T-helper 2 cell treated with Interferon-gamma antibody and Interleukin-4, amounts not matched to agents 5 μg/mL and 100 μg/mL, for 36 hours (primary cell): ENCODE results near the gene GRK1.
"Not testable (repeated sequence)": the region's sequence is repeated elsewhere in the genome, so short reads cannot be mapped to it uniquely, and the experiment has no call there.

Experiments used
- DNase-seq: peaks from one replicate; pipeline ENCODE4 v3.0.0; 2021; ENCODE audit warnings: low spot score
- H3K27ac Mint-ChIP-seq: one replicate; pipeline ENCODE4 v1.8.0; 2021; ENCODE audit warnings: mild to moderate bottlenecking, mixed read lengths
- H3K27me3 Mint-ChIP-seq: one replicate; pipeline ENCODE4 v1.8.0; 2021; ENCODE audit warnings: low read depth, mixed read lengths
- H3K36me3 Mint-ChIP-seq: one replicate; pipeline ENCODE4 v1.8.0; 2021; ENCODE audit warnings: low read depth, mixed read lengths
- H3K4me1 Mint-ChIP-seq: one replicate; pipeline ENCODE4 v1.8.0; 2021; ENCODE audit warnings: low read depth, mixed read lengths
- H3K4me3 Mint-ChIP-seq: one replicate; pipeline ENCODE4 v1.8.0; 2022; ENCODE audit warnings: mild to moderate bottlenecking, moderate library complexity, mixed read lengths
- H3K9me3 Mint-ChIP-seq: one replicate; pipeline ENCODE4 v1.8.0; 2021; ENCODE audit warnings: mixed read lengths

The GRK1 gene

DNA sequence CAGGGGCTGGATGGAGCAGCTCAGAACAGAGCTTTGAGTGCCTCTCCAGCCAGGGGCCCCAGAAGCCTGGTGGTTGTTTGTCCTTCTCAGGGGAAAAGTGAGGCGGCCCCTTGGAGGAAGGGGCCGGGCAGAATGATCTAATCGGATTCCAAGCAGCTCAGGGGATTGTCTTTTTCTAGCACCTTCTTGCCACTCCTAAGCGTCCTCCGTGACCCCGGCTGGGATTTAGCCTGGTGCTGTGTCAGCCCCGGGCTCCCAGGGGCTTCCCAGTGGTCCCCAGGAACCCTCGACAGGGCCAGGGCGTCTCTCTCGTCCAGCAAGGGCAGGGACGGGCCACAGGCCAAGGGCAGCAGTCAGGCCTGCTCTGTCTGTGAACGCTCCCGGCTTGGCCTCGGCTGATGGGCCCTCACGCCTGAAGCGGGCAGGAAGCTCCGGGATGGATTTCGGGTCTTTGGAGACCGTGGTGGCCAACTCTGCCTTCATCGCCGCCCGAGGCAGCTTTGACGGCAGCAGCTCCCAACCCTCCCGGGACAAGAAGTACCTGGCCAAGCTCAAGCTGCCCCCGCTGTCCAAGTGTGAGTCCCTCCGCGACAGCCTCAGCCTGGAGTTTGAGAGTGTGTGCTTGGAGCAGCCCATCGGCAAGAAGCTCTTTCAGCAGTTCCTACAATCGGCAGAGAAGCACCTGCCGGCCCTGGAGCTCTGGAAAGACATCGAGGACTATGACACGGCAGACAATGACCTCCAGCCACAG is at the start of gene GRK1:
TSS of gene GRK1 (plus strand) at position 269 of the 751 bp plus-strand sequence. CDS start at position 437, 168 bp downstream.
- no peaks in the 10 kb centered on the region for H3K36me3 Mint-ChIP-seq
- peaks cover 1% of the 10 kb centered on the region for H3K9me3 Mint-ChIP-seq
- H3K27me3 Mint-ChIP-seq = no peaks in the 10 kb centered on the region
- H3K4me3 Mint-ChIP-seq = no peak within 1 kb of the TSS
- DNase-seq = no peak
- H3K4me1 Mint-ChIP-seq = peaks cover 2% of the 10 kb centered on the region
- no peak within 1 kb of the TSS for H3K27ac Mint-ChIP-seq

DNA sequence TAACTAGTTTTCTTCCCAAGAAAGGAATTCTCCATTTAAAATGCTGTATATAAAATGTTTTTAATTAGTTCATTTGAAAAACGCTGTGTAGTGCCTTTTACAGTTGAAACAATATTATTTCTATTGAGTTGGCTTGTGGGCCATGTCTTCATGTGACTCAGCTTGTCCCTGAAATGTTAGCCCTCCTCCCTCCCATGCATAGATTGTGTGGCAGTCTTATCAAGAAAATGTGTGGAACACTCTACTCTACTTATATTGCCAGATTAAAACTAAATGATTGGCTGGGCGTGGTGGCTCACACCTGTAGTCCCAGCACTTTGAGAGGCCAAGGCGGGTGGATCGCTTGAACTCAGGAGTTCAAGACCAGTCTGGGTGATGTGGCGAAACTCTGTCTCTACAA is 49.1 kb upstream of the GRK1 start:
- Mint-ChIP-seq H3K4me3 (no peak overlapping the region), H3K4me1 (no peaks in the 10 kb centered on the region), H3K27ac (no peak overlapping the region), H3K27me3 (no peaks in the 10 kb centered on the region), H3K9me3 (no peaks in the 10 kb centered on the region), H3K36me3 (peaks cover 14% of the 10 kb centered on the region)
- no peak for DNase-seq

DNA sequence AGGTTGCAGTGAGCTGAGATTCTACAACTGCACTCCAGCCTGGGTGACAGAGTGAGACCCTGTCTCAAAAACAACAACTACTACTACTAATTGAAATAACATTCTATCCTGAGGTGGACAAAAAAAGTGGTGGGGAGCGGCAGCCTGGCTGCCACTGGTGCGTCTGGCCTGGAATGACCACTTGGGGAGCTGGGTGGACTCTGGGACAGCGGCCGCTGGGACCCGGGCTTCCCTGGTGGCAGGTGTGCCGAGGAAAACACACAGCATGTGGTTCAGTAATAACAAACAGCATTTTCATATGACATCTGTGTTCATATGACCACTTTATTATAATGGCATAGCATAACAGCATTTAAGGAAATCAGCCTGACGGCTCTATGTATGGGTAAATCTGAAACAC is 48.6 kb upstream of the GRK1 start:
- no peak for DNase-seq
- H3K27ac Mint-ChIP-seq = no peak overlapping the region
- no peaks in the 10 kb centered on the region for H3K27me3 Mint-ChIP-seq
- H3K9me3 Mint-ChIP-seq = no peaks in the 10 kb centered on the region
- peaks cover 14% of the 10 kb centered on the region for H3K36me3 Mint-ChIP-seq
- H3K4me3 Mint-ChIP-seq = no peak overlapping the region
- H3K4me1 Mint-ChIP-seq = no peaks in the 10 kb centered on the region

DNA sequence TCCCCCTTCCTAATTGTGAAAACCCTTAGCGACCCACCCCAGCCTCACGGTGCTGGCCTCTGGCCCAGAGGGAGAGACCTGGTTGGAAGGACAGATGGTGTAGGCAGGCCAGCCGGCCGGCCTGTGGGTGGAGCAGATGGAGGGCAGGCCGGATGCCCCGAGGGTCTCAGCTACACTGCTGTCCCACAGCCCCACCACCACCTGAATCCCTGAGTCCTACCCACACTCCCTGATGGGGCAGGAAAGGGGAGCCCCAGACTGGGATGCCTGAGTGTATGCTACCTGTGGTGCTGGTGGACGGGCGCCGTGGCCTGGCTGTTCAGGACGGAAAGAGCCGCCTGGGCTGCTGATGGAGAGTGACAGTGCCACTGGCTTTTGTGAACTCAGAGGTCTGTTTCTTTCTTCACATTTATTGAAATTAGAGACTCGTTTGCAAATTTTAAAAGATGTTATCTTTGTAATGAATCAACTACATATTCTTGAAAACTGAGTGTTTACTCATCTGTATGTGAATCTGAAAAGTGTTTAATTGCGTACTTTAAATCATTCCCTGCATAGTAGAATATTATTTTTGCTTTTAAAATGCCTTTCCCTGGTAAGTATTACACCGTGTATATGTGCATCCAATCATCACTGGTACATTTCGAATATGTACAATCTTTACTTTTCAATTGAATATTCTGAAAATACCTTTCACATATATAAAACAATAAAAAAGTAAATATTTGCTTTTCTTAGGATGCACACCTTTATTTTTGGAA is 46.8 kb upstream of the GRK1 start:
- H3K4me3 Mint-ChIP-seq = no peak overlapping the region
- no peaks in the 10 kb centered on the region for H3K27me3 Mint-ChIP-seq
- no peak for DNase-seq
- H3K9me3 Mint-ChIP-seq = no peaks in the 10 kb centered on the region
- H3K36me3 Mint-ChIP-seq = peaks cover 25% of the 10 kb centered on the region
- H3K4me1 Mint-ChIP-seq = no peaks in the 10 kb centered on the region
- H3K27ac Mint-ChIP-seq = no peak overlapping the region

DNA sequence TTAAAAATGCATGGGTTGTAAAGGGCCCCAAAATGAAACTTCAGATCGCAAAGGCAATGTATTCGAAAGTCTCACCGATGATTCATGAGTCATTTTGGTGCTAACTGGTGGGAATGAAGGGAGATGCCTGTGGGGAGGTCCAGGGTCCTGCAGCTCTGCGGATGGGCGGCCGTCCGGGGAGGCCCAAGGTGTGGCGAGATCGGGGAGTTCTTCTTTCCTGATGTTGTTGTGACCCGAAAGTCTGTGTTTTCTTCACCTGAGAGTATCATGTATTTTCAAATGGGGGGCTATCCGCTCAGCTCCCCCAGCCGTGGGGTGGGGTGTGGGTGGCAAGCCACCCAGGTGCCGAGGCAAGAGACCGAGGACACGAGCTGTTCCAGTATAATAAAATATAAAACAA is 46.0 kb upstream of the GRK1 start:
- no peak overlapping the region for H3K4me3 Mint-ChIP-seq
- H3K27me3 Mint-ChIP-seq = no peaks in the 10 kb centered on the region
- H3K27ac Mint-ChIP-seq = no peak overlapping the region
- no peaks in the 10 kb centered on the region for H3K4me1 Mint-ChIP-seq
- DNase-seq = no peak
- H3K36me3 Mint-ChIP-seq = peaks cover 28% of the 10 kb centered on the region
- H3K9me3 Mint-ChIP-seq = no peaks in the 10 kb centered on the region

DNA sequence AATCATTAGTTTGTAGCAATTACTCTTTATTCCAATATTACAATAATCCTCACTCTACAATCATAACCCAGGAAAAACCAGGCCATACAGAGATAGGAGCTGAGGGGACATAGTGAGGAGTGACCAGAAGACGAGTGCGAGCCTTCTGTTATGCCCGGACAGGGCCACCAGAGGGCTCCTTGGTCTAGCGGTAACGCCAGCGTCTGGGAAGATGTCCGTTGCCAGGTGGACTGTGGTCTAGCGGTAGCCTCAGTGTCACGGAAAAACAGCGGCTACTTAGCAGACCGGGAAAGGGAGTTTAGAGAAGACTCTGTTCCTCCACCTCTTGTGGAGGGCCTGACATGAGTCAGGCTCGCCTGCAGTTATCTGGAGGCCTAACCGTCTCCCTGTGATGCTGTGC is 45.5 kb upstream of the GRK1 start:
- peaks cover 32% of the 10 kb centered on the region for H3K36me3 Mint-ChIP-seq
- DNase-seq, H3K27ac Mint-ChIP-seq, H3K9me3 Mint-ChIP-seq, H3K27me3 Mint-ChIP-seq, H3K4me3 Mint-ChIP-seq, H3K4me1 Mint-ChIP-seq: not testable (repeated sequence)

DNA sequence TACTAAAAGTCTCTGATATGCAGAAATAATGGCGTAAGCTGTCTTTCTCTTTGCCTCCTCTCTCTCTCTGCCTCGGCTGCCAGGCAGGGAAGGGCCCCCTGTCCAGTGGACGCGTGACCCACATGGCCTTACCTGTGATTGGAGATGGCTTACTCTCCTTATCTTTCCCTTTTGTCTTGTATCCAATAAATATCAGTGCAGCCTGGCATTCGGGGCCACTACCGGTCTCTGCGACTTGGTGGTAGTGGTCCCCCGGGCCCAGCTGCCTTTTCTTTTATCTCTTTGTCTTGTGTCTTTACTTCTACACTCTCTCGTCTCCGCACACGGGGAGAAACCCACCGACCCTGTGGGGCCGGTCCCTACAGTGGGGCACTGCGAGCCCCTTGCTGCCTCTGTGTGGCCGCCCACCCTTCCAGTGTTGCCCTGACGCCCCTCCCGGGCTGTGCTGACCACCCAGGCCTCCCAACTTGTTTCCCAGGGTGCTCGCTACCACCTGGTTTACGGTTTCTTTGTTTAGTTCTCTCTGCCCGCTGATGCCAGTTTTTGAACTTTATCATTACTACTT is 45.0 kb upstream of the GRK1 start:
- not testable (repeated sequence) for H3K9me3 Mint-ChIP-seq, H3K27me3 Mint-ChIP-seq, DNase-seq, H3K4me3 Mint-ChIP-seq, H3K4me1 Mint-ChIP-seq, H3K27ac Mint-ChIP-seq
- peaks cover 36% of the 10 kb centered on the region for H3K36me3 Mint-ChIP-seq

DNA sequence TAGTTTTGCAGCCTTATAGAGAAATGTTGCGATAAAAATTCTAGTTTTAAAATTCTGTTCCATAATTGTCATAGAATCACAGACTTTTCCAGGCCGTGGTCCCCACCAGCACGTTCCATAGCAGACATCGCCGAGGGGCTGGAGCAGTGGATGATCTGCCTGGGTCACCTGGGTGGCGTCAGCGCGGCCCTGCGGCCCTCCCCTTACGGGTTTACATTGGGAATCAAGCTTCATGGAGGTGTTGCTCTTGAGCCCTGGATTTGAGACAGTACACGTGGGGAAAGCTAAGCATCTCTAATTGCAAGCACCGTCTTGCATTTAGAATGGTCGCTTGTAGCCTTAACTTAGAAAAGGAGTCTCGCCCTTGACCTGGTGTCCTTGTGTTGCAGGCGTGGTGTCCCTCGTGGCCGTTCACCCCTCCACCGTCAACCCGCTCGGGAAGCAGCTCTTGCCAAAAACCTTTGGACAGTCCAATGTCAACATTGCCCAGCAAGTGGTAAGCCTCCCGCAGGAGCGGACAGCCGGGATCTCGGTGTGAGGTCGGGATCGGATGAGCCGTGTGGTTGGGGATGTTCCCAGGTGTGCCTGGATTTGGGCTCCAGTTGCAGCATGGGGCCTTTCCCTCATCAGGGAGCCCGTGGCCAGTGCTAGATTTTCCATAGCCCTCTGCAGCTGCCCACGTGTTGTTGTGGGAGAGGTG is 44.1 kb upstream of the GRK1 start:
- Mint-ChIP-seq H3K4me1 (peaks cover 2% of the 10 kb centered on the region), H3K36me3 (peaks cover 40% of the 10 kb centered on the region), H3K4me3 (no peak overlapping the region), H3K27ac (no peak overlapping the region), H3K9me3 (no peaks in the 10 kb centered on the region), H3K27me3 (no peaks in the 10 kb centered on the region)
- DNase-seq = no peak

DNA sequence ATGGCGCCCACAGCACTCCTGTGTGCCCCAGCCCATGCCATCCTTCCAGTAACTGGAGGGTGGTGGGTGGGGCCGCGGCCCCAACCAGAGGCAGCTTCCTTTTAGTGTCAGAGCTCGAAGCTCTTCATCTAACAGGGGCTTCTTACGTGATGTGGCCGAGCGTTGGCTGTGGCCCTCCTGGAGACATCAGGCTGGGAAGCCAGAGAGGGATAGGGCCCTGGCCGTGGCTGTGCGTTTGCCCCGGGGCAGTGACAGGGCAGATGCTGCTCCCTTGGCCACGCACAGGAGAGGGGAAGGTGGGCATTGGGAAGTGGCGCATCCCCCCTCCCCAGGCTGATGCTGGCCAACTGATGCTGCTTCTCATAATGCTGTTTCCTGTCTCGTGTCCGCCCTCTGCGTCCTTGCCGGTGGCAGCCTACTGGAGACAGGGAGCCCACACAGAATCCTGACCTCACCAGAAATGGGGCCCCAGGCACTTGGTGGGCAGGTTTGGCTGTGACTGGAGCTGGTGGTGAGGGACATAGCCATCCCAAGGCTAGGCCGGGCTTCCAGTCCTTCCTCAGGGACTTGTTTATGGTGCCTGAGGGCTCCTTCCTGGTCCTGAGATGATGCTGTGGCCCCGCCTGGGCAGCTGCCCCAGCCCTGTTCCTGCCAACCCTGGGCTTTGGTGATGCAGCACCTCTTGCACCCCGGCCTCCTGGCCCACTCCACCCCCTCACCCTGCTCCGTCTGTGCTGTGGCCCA is 43.4 kb upstream of the GRK1 start:
- Mint-ChIP-seq H3K9me3 (no peaks in the 10 kb centered on the region), H3K4me1 (peaks cover 2% of the 10 kb centered on the region), H3K36me3 (peaks cover 40% of the 10 kb centered on the region), H3K27ac (no peak overlapping the region), H3K27me3 (no peaks in the 10 kb centered on the region), H3K4me3 (no peak overlapping the region)
- no peak for DNase-seq

DNA sequence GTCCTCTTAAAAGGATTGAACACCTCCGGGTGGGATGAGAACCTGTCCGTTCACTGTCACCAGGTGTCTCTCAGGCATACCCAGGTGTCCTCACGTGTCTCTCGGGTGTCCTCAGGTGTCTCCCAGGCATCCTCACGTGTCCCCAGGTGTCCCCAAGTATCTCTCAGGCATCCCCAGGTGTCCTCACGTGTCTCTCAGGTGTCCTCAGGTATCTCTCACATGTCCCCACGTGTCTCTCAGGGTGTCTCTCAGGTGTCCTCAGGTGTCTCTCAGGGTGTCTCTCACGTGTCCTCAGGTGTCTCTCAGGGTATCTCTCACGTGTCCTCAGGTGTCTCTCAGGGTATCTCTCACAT is 42.8 kb upstream of the GRK1 start:
- Mint-ChIP-seq H3K4me3 (no peak overlapping the region), H3K4me1 (peaks cover 2% of the 10 kb centered on the region), H3K36me3 (peaks cover 40% of the 10 kb centered on the region), H3K27me3 (no peaks in the 10 kb centered on the region), H3K27ac (no peak overlapping the region), H3K9me3 (no peaks in the 10 kb centered on the region)
- no peak for DNase-seq

DNA sequence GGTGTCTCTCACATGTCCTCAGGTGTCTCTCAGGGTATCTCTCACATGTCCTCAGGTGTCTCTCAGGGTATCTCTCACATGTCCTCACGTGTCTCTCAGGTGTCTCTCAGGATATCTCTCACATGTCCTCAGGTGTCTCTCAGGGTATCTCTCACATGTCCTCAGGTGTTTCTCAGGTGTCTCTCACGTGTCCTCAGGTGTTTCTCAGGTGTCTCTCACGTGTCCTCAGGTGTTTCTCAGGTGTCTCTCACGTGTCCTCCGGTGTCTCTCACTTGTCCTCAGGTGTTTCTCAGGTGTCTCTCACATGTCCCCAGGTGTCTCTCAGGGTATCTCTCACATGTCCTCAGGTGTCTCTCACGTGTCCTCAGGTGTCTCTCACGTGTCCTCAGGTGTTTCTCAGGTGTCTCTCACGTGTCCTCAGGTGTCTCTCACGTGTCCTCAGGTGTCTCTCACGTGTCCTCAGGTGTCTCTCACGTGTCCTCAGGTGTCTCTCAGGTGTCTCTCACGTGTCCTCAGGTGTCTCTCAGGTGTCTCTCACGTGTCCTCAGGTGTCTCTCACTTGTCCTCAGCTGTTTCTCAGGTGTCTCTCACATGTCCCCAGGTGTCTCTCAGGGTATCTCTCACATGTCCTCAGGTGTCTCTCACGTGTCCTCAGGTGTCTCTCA is 42.2 kb upstream of the GRK1 start:
- H3K27me3 Mint-ChIP-seq, DNase-seq, H3K4me1 Mint-ChIP-seq, H3K9me3 Mint-ChIP-seq, H3K4me3 Mint-ChIP-seq, H3K27ac Mint-ChIP-seq: not testable (repeated sequence)
- peaks cover 43% of the 10 kb centered on the region for H3K36me3 Mint-ChIP-seq

DNA sequence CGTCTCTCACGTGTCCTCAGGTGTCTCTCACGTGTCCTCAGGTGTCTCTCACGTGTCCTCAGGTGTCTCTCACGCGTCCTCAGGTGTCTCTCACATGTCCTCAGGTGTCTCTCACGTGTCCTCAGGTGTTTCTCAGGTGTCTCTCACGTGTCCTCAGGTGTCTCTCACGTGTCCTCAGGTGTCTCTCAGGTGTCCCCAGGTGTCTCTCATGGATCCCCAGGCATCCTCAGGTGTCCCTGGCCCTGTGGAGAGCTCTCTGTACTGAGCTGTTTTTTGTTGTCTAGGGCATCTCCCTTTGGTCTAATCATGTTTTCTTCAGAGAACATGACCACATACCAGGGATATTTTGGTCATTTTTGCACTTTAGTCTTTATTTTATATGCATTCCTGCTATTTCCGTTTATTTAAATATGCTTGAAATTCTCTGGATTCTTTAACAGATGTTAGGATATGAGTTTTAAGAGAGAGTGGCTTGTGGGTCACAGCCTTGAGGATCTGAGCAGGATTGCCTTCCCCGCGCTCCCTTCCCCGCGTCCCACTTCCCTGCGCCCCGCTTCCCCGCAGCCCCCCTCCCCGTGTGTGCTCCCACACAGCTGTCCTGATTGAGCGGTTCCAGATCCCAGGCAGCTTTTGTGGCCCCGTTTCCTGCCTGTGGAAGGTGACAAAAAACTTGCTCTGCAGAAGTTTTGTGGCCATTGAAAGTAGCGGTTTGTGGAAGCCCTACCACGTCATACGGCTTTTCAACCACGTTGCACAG is 40.9 kb upstream of the GRK1 start:
- Mint-ChIP-seq H3K4me1 (peaks cover 2% of the 10 kb centered on the region), H3K36me3 (peaks cover 43% of the 10 kb centered on the region), H3K27me3 (no peaks in the 10 kb centered on the region), H3K4me3 (no peak overlapping the region), H3K27ac (no peak overlapping the region), H3K9me3 (no peaks in the 10 kb centered on the region)
- DNase-seq = no peak

DNA sequence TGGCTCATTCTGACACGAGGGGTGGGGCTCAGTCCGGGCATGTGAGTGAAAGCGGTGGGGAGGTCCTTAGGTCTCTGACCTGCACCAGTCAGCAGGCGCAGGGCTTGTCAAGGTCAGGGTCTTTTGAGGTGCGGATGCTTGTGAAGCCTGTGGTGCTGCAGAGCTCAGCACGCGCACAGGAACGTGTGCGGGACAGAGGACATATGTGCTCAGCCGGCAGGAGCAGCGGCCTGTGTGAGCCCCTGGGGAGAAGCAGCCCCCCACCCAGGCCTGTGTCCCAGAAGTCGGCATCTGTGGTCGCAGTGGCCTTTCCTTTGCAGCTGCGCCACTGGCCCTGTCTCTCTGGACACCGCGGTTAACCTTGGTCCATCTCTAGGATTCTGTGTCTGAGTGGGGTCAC is 39.9 kb upstream of the GRK1 start:
- Mint-ChIP-seq H3K27me3 (no peaks in the 10 kb centered on the region), H3K4me1 (peaks cover 2% of the 10 kb centered on the region), H3K9me3 (no peaks in the 10 kb centered on the region), H3K4me3 (no peak overlapping the region), H3K36me3 (peaks cover 41% of the 10 kb centered on the region), H3K27ac (no peak overlapping the region)
- no peak for DNase-seq
